CD4-positive, alpha-beta memory T cell (primary cell): ENCODE measurements around the gene GABRQ. TPM values are rescaled to one million over a fixed set of nuclear protein-coding genes. Genes with fewer than 3 reads are reported as not detected.

Source experiments
- CTCF ChIA-PET: fragments of 350-600 bp; sonication (Branson Sonifier 250); formaldehyde crosslinking; loops from one replicate; lab custom pipeline; 2021; ENCODE audit warnings: inconsistent platforms; ENCODE audit not compliant: partially characterized antibody; lab: Charles Lee
- POLR2A ChIA-PET: fragments of 350-600 bp; sonication (Branson Sonifier 250); formaldehyde crosslinking; loops from one replicate; lab custom pipeline; 2021; ENCODE audit not compliant: partially characterized antibody; lab: Charles Lee
- DNase-seq, 5 donors: peaks; one replicate each; pipeline versions ENCODE4 v3.0.0 to v3.0.0-alpha.2; 2020 to 2022; ENCODE audit warnings: mixed read lengths in 1 of 5
- H3K27ac ChIP-seq: one replicate; pipeline ENCODE4 v1.7.0; 2013; ENCODE audit warnings: low read depth, low read length
- H3K27me3 ChIP-seq: 2 replicates; pipeline ENCODE4 v1.7.0; 2013; ENCODE audit warnings: mild to moderate bottlenecking, low read length, moderate library complexity; ENCODE audit not compliant: insufficient read depth
- H3K36me3 ChIP-seq: 2 replicates; pipeline ENCODE4 v1.7.0; 2013; ENCODE audit warnings: mild to moderate bottlenecking, low read length, moderate library complexity; ENCODE audit not compliant: insufficient read depth
- H3K4me1 ChIP-seq: 2 replicates; pipeline ENCODE4 v1.7.0; 2013; ENCODE audit warnings: mild to moderate bottlenecking, low read length, moderate library complexity; ENCODE audit not compliant: insufficient read depth
- H3K4me3 ChIP-seq, 2 donors: one replicate each; pipeline ENCODE4 v1.7.0; 2013; ENCODE audit warnings: low read length in 2 of 2, mild to moderate bottlenecking in 1 of 2
- H3K9me3 ChIP-seq, 2 donors: one replicate each; pipeline ENCODE4 v1.7.0; 2013; ENCODE audit warnings: low read length in 2 of 2, control low read depth in 1 of 2; ENCODE audit not compliant: control insufficient read depth in 1 of 2
- H3K27ac Mint-ChIP-seq, 7 donors: one replicate each; pipeline ENCODE4 v1.8.0; 2020 to 2021; ENCODE audit warnings: mixed read lengths in 7 of 7, mild to moderate bottlenecking in 6 of 7, inconsistent platforms in 3 of 7, moderate library complexity in 3 of 7
- H3K27me3 Mint-ChIP-seq, 2 donors: one replicate each; pipeline ENCODE4 v1.8.0; 2020 to 2021; ENCODE audit warnings: mixed read lengths in 2 of 2
- H3K36me3 Mint-ChIP-seq, 2 donors: one replicate each; pipeline ENCODE4 v1.8.0; 2020 to 2021; ENCODE audit warnings: mixed read lengths in 2 of 2, inconsistent platforms in 1 of 2, mild to moderate bottlenecking in 1 of 2
- H3K4me1 Mint-ChIP-seq, 4 donors: one replicate each; pipeline ENCODE4 v1.8.0; 2020 to 2021; ENCODE audit warnings: mixed read lengths in 4 of 4, mild to moderate bottlenecking in 1 of 4
- H3K4me3 Mint-ChIP-seq, 8 donors: one replicate each; pipeline ENCODE4 v1.8.0; 2020 to 2021; ENCODE audit warnings: mixed read lengths in 8 of 8, mild to moderate bottlenecking in 7 of 8, moderate library complexity in 6 of 8, inconsistent platforms in 3 of 8
- H3K9me3 Mint-ChIP-seq, 8 donors: one replicate each; pipeline ENCODE4 v1.8.0; 2020 to 2021; ENCODE audit warnings: mixed read lengths in 8 of 8, mild to moderate bottlenecking in 5 of 8, inconsistent platforms in 3 of 8, moderate library complexity in 1 of 8
- intact Hi-C: fragments of 100-400 bp; cut with micrococcal nuclease; formaldehyde crosslinking; loops from one replicate; pipeline ENCODE4 v1.15.1; 2023
- polyA plus RNA-seq, 2 donors: library from polyadenylated mRNA; unstranded; fragments of 300-500 nt; fragmentation: Illumina TruSeq; gene quantifications; one replicate each; pipeline ENCODE4 v1.2.3, GENCODE V29; 2021
- total RNA-seq, 2 experiments: library from RNA; stranded (reverse); gene quantifications; one replicate each; pipeline ENCODE4 v1.2.3, GENCODE V29; 2021

Gene GABRQ
- total and polyA plus RNA-seq, 4 experiments from 2014 or later = not detected

DNA sequence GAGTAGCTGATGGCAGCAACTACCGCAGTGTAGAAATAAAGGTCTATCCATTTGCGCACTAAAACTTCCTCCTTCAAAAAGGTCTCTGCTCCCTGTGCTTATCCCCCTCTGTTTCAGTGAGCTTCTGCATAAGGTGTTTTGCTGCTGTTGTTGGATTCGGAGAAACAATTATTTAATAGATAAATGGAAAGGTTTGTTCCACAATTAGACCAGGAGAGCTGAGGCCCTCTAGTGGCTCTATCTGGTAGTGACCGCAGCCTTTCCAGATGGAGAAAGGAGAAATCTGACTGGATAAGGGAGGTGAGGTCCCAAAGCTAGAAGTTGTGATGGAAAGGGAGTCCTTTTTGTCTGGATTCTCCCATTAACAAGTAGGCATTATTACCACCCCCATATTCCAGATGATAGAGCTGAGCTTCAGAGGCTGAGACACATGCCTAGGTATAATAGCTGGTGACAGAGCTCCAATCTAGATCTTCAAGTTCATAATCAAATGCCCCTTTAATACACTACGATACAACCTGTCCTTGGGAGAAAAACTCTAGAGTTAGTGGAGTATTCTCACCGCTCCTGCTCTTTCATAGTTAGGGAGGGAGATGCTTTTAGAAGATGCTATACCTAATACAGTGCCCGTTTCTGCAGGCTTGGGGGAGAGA lies 5.1 kb upstream of the GABRQ start:
- intact Hi-C loops = no loop called here
- H3K27me3 ChIP-seq = no peaks in the 10 kb centered on the region
- ChIA-PET POLR2A (no interaction called here), CTCF (interaction anchor here (0.8 to 2.0 kb wide), 9 partner anchors 8 to 1482 kb away, joined by 3 to 11 read pairs (median 3); no protein-coding TSS in a partner anchor)
- no peaks in the 10 kb centered on the region for H3K36me3 Mint-ChIP-seq
- H3K4me3 Mint-ChIP-seq = no peak overlapping the region
- H3K4me1 Mint-ChIP-seq = no peaks in the 10 kb centered on the region
- no peak overlapping the region for H3K4me3 ChIP-seq
- no peaks in the 10 kb centered on the region for H3K36me3 ChIP-seq
- H3K9me3 Mint-ChIP-seq = no peaks in the 10 kb centered on the region
- peaks cover 5 to 15% of the 10 kb centered on the region in 2 donors for H3K27me3 Mint-ChIP-seq
- peak in 4 of 5 donors; percentile 3 to 21 (median 20) for DNase-seq
- no peak overlapping the region for H3K27ac Mint-ChIP-seq
- no peak overlapping the region for H3K27ac ChIP-seq
- H3K4me1 ChIP-seq = no peaks in the 10 kb centered on the region
- H3K9me3 ChIP-seq = no peaks in the 10 kb centered on the region

GRCh38 chrX:152635941-152636340 lies 1.8 kb upstream of the GABRQ start:
- H3K36me3 Mint-ChIP-seq = no peaks in the 10 kb centered on the region
- intact Hi-C loops = no loop called here

DNA sequence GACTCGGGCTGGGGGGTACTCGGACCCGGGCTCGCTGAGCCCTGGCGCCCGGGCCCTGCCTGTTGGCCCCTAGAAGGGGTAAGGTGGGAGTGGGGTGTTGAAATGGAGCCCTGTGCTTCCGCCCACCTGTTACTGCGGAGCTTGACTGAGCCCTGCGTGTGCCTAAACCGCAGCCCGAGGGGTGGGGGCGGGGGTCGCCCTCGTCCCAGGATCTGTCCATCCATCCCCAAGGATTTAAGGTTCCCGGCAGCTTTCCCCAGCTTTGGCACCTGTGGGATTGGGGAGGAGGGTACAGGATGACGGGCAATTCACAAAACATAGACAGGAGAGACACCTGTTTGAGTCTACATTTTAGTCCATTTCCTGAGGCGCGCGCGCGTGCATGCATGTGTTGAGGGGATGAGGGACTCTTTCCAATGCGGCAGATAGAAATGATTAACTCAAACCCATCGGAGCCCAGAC lies 779 bp downstream of the GABRQ start:
- Mint-ChIP-seq H3K9me3 (no peaks in the 10 kb centered on the region), H3K36me3 (no peaks in the 10 kb centered on the region), H3K27me3 (peaks cover 11 to 14% of the 10 kb centered on the region in 2 donors), H3K4me1 (no peaks in the 10 kb centered on the region), H3K4me3 (no peak overlapping the region), H3K27ac (no peak overlapping the region)
- POLR2A ChIA-PET = no interaction called here
- CTCF ChIA-PET = no interaction called here
- no peak for DNase-seq
- H3K36me3 ChIP-seq = no peaks in the 10 kb centered on the region
- H3K9me3 ChIP-seq = no peaks in the 10 kb centered on the region
- no peak overlapping the region for H3K4me3 ChIP-seq
- intact Hi-C loops = no loop called here
- H3K4me1 ChIP-seq = no peaks in the 10 kb centered on the region
- H3K27ac ChIP-seq = no peak overlapping the region
- no peaks in the 10 kb centered on the region for H3K27me3 ChIP-seq

More at GRCh38 chrX:152635941-152636340, 1.8 kb upstream of the GABRQ start:
- no peak overlapping the region for H3K4me3 Mint-ChIP-seq
- H3K4me1 ChIP-seq = no peaks in the 10 kb centered on the region
- H3K4me1 Mint-ChIP-seq = no peaks in the 10 kb centered on the region
- H3K27me3 ChIP-seq = no peaks in the 10 kb centered on the region
- ChIA-PET CTCF (no interaction called here), POLR2A (no interaction called here)
- no peak overlapping the region for H3K27ac Mint-ChIP-seq
- peaks cover 13 to 14% of the 10 kb centered on the region in 2 donors for H3K27me3 Mint-ChIP-seq
- no peak overlapping the region for H3K27ac ChIP-seq
- no peak overlapping the region for H3K4me3 ChIP-seq
- no peaks in the 10 kb centered on the region for H3K9me3 Mint-ChIP-seq
- H3K9me3 ChIP-seq = no peaks in the 10 kb centered on the region
- no peaks in the 10 kb centered on the region for H3K36me3 ChIP-seq
- DNase-seq = no peak

DNA sequence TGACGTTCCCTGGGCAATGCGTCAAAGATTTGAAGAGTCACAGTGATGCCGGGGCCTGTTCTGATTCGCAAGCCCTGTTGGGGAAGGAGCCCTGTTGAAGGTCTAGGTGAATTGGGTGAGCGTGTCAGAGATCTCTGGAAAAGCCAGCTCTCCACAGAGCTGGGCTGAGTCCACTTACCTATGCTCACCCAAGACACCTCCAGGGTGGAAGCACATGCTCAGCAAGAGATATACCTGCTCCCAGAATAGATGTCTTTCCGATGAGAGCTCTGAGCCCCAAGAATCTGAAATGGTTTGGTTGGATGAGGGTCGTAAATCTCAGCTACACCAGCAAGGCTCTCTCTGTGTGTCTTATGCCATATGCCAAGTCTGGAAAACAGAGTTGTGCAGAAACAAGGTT lies 1.7 kb downstream of the GABRQ start:
- intact Hi-C loops = no loop called here
- POLR2A ChIA-PET = no interaction called here
- no peak overlapping the region for H3K27ac Mint-ChIP-seq

DNA sequence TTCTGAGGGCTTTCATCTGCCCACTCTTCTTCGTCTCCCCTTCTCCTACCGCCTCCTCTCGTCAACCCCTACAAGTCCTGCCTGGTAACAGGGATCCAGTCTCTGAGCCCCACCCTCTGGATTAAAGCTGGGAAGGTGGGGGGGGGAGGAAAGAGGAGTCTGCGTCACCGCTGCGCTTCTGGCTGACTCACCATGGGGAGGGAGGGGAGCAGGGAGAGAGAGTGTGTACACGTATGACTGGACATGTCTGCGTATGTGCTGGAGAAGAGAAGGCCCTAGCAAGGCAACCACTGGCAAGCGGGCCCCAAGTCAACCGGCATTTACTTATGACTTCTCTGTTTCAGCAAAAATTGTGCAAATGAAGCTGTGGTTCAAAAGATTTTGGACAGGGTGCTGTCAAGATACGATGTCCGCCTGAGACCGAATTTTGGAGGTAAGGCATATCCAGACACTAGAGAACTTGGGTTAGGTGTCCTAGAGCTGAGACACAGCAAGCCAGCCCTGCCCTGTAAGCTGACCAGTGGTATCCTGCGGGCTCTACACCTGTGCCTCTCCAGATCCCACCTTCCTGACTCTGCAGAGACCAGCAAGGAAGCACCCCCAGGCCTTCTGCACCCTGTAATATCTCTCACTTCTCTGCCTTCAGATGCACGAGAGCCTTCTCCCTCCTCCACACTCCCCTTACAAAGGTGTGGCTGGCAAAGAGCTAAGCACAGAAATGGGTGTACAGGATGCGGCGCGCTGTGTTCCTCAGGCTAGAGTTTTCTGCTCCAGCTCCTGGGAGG lies 2.5 kb downstream of the GABRQ start:
- H3K27me3 ChIP-seq = no peaks in the 10 kb centered on the region
- POLR2A ChIA-PET = no interaction called here

More for the DNA sequence above, 1.7 kb downstream of the GABRQ start:
- Mint-ChIP-seq H3K4me1 (no peaks in the 10 kb centered on the region), H3K9me3 (no peaks in the 10 kb centered on the region), H3K27me3 (peaks cover 11 to 13% of the 10 kb centered on the region in 2 donors), H3K4me3 (no peak overlapping the region), H3K36me3 (no peaks in the 10 kb centered on the region)
- CTCF ChIA-PET = no interaction called here
- Histone ChIP-seq H3K4me3 (no peak overlapping the region), H3K27me3 (no peaks in the 10 kb centered on the region), H3K4me1 (no peaks in the 10 kb centered on the region), H3K36me3 (no peaks in the 10 kb centered on the region), H3K9me3 (no peaks in the 10 kb centered on the region), H3K27ac (no peak overlapping the region)
- DNase-seq = no peak

GRCh38 chrX:152641256-152641875 lies 3.7 kb downstream of the GABRQ start:
- Histone ChIP-seq H3K36me3 (no peaks in the 10 kb centered on the region), H3K4me1 (no peaks in the 10 kb centered on the region), H3K27ac (no peak overlapping the region), H3K27me3 (no peaks in the 10 kb centered on the region), H3K4me3 (no peak overlapping the region), H3K9me3 (no peaks in the 10 kb centered on the region)
- Mint-ChIP-seq H3K9me3 (no peaks in the 10 kb centered on the region), H3K27me3 (peaks cover 8 to 11% of the 10 kb centered on the region in 2 donors), H3K27ac (no peak overlapping the region), H3K4me1 (no peaks in the 10 kb centered on the region), H3K4me3 (no peak overlapping the region), H3K36me3 (no peaks in the 10 kb centered on the region)
- intact Hi-C loops = no loop called here
- ChIA-PET CTCF (interaction anchor here (1.1 kb wide), 1 partner anchor 8 kb away, joined by 3 read pairs; no protein-coding TSS in a partner anchor), POLR2A (no interaction called here)
- no peak for DNase-seq

More for the DNA sequence above, 2.5 kb downstream of the GABRQ start:
- H3K9me3 Mint-ChIP-seq = no peaks in the 10 kb centered on the region
- H3K36me3 Mint-ChIP-seq = no peaks in the 10 kb centered on the region
- H3K9me3 ChIP-seq = no peaks in the 10 kb centered on the region
- H3K4me3 ChIP-seq = no peak overlapping the region
- H3K27ac Mint-ChIP-seq = no peak overlapping the region
- CTCF ChIA-PET = interaction anchor here (0.7 kb wide), 1 partner anchor 8 kb away, joined by 3 read pairs; no protein-coding TSS in a partner anchor
- no peaks in the 10 kb centered on the region for H3K4me1 ChIP-seq
- no peaks in the 10 kb centered on the region for H3K4me1 Mint-ChIP-seq
- H3K36me3 ChIP-seq = no peaks in the 10 kb centered on the region
- peaks cover 11 to 13% of the 10 kb centered on the region in 2 donors for H3K27me3 Mint-ChIP-seq
- H3K27ac ChIP-seq = no peak overlapping the region
- H3K4me3 Mint-ChIP-seq = no peak overlapping the region
- no peak for DNase-seq
- intact Hi-C loops = no loop called here

- Mint-ChIP-seq H3K36me3 (no peaks in the 10 kb centered on the region), H3K4me1 (no peaks in the 10 kb centered on the region), H3K27me3 (peaks cover 5 to 9% of the 10 kb centered on the region in 2 donors), H3K4me3 (no peak overlapping the region), H3K9me3 (no peaks in the 10 kb centered on the region), H3K27ac (no peak overlapping the region)
- DNase-seq = no peak
- ChIA-PET POLR2A (no interaction called here), CTCF (interaction anchor here (1.1 kb wide), 1 partner anchor 9 kb away, joined by 3 read pairs; no protein-coding TSS in a partner anchor)
- no peak overlapping the region for H3K27ac ChIP-seq
- H3K4me1 ChIP-seq = no peaks in the 10 kb centered on the region
- H3K9me3 ChIP-seq = no peaks in the 10 kb centered on the region
- no peaks in the 10 kb centered on the region for H3K27me3 ChIP-seq
- H3K36me3 ChIP-seq = no peaks in the 10 kb centered on the region
- H3K4me3 ChIP-seq = no peak overlapping the region
- intact Hi-C loops = no loop called here
These were observed 4.3 kb downstream of the GABRQ start for GRCh38 chrX:152641996-152642395.
